Fibroblast of skin of left biceps (primary cell): Measurements from ENCODE around the gene PTPRK.

ENCODE experiments used
- DNase-seq, 2 experiments: peaks; one replicate each; pipeline ENCODE4 v3.0.0-alpha.2; 2013; ENCODE audit warnings: low read depth in 2 of 2

Gene PTPRK

DNA sequence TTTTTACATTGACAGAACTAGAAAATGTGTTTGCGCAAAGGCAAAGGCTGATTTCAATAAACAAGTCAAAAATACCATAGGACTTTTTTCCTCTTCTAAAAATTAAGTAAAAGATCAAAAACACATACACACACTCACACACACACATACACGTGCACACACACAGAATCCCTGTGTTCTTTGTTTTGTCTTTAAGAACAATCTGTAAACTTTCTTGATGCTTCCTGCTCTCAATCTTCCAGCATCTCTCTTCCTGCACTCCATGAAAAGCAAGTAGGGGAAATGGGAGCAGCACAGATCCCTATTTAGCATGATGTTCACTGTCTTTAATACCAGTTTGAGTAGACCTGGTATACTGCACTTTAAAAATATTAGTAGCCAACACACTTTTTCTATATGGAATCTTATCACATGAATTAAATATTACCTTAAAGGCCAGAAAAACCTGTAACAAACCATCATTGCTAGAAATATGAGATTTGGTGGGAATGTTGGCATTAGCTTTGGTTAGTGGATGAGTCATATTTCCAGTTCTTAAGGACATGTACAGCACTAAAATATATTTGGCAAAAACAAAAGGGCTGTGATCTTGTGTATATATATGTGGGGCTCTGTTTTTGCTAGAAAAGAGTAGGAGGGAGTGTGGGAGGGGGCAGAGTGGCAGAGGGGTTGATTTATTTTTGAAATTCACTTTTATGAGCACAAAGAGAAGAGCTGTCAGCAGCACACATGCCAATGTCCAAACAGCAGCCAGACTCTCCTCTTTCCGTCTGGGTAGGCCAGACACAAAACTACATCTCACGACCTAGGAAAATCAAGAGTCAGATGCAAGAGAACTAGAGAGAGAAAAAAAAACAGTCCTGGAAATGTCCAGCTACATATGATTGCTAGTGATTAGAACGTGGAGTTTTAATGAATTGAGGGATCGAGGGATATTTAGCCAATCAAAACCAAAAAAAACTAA lies 4.6 kb downstream of the PTPRK start:
- no peak for DNase-seq

DNA sequence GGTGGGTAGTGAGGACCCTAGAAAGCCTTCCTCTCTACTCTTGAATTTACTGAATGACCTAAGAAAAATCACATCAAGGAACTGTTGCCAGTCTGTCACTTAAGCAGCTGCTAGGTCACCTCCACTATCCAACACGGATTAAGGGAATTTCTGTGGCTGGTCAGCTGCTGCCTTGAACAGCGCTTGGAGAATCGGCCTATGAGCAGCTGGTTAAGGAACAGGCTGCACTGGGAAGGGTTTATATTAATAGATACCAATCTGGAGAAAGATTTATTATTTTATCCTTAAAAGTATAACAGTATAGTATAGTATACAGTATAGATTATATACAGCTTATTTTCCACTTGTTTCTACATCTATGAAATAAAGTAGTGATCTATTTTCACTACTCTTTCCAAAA lies 6.5 kb downstream of the PTPRK start:
- no peak for DNase-seq

- DNase-seq: no peak
Observed at GRCh38 chr6:128512296-128512695, 8.1 kb downstream of the PTPRK start.

- no peak for DNase-seq
Observed at GRCh38 chr6:128511506-128511905, 8.9 kb downstream of the PTPRK start.

- no peak for DNase-seq
Observed at GRCh38 chr6:128509709-128510108, 10.7 kb downstream of the PTPRK start.

DNA sequence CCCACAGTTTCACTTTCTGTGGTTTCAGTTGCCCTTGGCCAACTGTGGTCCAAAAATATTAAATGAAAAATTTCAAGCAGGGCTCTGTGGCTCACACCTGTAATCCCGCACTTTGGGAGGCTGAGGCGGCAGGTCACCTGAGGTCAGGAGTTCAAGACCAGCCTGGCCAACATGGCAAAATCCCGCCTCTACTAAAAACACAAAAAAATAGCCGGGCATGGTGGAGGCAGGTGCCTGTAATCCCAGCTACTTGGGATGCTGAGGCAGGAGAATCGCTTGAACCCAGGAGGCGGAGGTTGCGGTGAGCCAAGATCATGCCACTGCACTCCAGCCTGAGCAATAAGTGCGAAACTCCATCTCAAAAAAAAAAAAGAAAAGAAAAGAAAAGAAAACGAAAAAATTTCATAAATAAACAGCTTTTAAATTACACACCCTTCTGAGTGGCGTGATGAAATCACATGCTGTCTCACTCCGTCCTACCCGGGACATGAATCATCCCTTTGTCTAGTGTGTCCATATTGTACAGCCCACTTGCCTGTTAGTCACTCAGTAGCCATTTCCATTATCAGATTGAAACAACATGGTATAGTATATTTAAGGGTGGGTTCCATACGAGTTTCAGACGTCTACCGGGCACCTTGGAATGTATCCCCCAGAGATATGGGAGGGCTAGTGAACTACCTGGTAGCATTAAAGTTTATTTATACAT lies 11.7 kb downstream of the PTPRK start:
- peak in 1 of 2 experiments; percentile 60 for DNase-seq

DNA sequence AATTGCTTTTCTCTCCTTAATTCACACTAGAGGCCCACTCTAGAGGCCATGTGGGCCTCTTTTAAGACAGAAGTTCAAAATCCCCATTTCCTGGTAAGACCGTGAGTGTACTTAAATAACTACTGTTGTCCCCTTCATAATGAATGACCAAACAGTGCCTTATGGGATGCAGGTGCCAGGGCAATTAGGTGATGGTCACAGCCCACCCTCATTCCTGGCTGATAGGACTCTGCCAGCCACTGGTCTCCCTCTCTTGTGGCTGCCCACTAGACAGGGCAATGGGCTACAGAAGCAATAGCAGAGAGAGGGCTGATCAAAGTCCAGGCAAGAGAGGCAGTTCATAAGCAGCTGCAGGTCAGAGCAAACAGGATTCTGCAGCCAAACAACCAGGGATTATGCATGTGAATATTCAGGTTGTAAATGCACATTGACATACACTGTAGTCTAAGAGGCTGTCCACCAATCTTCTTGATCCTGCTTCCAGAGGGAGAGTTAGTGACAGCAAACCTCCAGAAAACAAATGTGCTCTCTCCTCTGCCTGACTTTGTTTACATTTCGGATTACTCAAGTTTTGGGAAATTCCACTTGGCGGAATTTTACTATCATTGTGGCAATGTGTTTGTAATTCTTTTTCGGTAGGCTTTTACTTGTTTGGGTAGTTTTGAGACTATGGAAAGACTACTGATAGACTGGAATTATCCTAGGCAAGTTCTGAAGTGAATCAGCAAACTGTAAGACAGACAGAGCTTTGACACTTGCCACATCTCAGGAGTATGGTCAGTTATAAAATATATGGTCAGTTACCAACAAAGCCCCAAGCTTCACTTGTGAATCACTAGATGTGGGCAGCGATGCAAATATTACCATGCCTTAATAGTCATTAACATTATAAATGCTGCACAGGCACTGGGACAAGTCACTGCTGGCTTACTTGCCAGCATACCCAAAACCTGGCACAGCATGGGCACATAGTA lies 12.8 kb downstream of the PTPRK start:
- DNase-seq: no peak

- DNase-seq: no peak
Observed at GRCh38 chr6:128505603-128506002, 14.8 kb downstream of the PTPRK start.

DNA sequence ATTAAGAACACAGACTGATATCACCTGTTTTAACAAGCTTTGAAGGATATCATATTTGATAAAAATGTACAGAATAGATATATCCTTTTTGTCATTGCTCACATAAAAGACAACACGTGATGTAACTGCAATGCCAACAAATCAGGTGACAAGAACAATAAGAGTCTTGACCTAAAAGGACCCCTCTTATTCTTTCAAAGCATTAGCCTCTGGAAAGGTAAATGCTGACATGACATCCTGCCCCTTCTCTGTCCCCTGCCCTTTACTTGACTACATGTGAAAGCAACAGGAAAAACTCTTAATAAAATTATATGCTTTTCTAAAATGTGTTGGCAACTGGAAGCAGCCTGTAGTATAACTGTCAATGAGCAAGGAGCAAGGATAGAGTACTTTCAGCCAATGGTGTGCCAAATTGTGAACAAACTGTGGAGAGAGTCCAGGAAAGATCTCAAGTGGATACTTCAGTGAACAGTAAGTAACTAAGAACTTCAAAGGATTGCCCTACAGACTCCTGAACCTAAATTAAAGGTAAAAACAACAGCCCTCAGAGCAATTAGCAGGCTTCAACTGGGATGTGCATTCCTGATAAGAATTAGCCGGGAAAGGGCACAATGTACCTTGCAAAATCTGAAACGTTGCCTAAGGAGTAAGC lies 16.3 kb downstream of the PTPRK start:
- DNase-seq: no peak

DNA sequence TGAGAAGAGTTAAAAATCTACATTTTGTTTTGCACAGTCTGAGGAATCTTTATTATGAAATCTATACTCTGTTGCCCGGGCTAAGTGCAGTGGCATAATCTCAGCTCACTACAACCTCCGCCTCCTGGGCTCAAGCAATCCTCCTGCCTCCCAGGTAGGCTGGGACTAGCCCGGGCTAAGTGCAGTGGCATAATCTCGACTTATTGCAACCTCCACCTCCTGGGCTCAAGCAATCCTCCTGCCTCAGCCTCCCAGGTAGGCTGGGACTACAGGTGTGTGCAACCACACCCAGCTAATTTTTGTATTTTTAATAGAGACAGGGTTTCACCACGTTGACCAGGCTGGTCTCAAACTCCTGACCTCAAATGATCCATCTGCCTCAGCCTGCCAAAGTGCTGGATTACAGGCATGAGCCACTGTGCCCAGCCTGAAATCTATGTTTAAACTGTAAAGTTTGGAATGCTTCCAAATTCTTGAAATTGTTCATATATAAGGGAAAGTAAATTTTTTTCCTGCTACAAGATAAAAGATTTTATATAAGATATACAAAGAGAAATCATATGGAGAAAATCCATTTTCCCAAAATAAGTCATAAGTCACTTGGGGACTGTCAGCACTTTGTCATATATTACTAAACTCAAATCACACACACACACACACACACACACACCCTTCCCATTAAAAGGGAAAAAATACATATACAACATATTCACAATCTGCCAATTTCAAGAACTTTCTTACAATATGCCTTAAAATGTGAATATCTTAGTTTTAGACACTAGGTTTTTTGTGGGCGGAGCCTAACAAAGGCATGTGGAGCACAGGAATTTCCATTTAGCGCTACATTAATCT lies 19.4 kb downstream of the PTPRK start:
- DNase-seq: no peak

- DNase-seq: no peak
Observed at GRCh38 chr6:128500014-128500413, 20.4 kb downstream of the PTPRK start.

DNA sequence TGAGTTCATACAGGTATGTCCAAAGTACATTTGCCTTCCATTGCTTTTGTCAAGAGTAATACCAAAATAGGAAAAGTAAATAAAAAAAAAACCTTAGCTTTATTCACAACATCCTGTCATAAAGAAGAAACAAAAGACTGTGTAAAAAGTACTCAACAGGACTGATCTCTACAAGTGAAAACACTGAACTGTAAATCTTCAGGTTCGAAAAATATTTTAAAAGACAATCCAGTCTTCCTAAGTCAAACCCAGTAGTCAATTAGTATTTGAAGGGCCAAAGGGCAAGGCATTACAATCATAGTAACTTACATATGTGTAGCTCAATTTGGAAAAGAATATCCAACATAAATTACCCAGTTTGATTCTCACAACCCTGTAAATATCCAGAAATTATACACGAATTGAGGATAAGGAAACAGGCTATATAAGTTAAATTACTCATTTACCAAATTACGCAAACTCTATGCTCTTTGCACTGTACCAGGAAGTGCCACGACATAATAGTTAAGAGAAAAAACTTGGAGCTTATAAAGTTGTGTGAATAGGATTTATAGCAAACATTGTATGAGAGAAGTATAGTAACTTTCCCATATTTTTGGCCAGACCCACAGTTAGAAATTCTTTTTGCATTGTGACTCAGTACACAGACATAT lies 21.2 kb downstream of the PTPRK start:
- DNase-seq: no peak

DNA sequence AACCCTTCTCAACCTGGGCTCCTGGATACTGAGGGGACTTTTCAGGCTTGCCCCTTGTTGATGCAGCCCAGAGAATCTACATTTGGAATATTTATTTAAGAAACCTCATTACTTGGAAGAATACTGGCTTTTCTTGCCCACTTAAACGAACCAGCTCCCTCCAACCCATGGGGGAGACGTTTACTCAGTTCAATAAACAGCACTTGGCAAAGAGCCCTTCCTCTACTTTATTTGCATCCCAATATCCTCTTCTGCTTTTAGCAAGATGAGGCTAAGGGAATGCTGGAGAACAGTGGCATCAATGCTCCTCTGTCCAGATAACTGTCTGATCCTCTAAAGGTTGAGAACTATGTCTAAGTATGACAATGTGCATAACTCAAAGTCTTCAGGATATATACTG lies 22.2 kb downstream of the PTPRK start:
- no peak for DNase-seq

GRCh38 chr6:128495536-128496333 lies 24.7 kb downstream of the PTPRK start:
- no peak for DNase-seq

DNA sequence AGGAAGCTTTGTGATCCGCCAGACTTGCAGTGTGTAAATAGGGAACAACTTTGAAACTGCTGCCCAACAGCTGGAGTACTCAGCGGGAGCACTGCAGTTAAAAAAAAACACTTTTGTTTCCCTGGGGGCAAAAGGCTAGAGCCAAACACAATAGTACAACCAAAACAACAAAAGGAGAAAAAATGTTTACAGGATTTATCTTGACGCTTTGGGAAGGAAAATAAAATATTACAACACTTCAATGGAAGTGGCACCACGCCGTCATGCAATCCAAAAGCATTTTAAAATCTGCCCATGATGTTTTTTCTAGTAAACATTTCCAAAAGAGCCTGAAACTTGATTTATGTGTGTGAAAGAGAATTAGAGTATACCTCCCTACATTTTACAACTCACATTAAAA lies 26.0 kb downstream of the PTPRK start:
- no peak for DNase-seq

- DNase-seq: no peak
Observed at GRCh38 chr6:128493877-128494276, 26.5 kb downstream of the PTPRK start.

DNA sequence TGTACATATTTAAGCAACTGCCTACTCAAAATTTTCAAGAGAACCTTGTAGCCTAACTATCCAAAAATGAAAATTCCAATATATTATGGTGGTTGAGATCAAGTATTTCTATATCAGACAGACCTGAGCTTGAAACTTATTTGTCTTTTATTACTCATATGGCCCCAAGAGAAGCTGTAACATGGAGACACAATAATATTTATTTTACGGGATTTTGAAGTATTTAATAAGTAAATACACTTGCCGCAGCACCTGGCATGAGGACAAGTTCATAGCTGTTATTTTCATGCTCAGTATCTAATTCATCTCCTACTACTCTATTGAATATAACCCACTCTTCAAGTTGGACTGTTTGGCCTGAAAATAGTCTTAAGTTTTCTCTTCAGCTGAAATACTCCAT lies 28.0 kb downstream of the PTPRK start:
- DNase-seq: no peak

DNA sequence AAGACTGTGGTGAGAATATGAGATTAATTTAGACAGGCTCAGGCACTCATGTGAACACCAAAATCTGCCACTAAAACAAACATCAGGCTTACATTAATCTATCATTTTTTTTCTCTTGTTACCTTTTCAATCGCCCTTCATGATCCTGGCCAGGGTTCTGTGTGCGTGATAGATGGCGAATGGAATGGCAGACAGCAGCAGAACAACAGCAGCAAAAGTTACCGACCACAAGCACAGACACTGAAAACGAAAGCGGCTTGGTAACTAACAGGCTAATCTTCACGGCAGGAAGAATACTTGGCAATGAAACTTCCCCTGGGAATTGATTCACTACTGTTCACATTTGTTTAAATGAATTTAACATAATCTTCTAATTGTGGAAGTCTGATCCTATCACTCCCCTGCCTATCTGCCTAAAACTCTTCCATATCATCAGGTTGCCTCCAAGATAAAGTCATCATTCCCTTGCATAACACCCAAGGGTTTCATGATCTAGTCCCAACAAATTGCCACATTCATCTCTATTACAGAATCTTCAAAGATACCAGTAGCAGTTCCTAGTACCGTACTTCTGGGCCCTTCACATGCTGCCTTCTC lies 28.7 kb downstream of the PTPRK start:
- peak; percentile 50 to 69 for DNase-seq
